Mammary epithelial cell (primary cell): ENCODE measurements around the gene IGDCC3.

Source experiments
- EZH2 ChIP-seq: IDR thresholded peaks from 2 replicates; pipeline ENCODE4 v1.6.1; 2012; ENCODE audit warnings: low read length, inconsistent platforms, borderline replicate concordance
- TF ChIP-seq, protein P1 (sequence below), 2 donors: IDR thresholded peaks in 1 of 2; conservative IDR thresholded peaks in 1 of 2; 2 replicates each; pipeline ENCODE4 v1.5.1; 2011 to 2012; ENCODE audit warnings: inconsistent platforms in 2 of 2, low read length in 2 of 2, mild to moderate bottlenecking in 2 of 2, control low read depth in 1 of 2, low read depth in 1 of 2; ENCODE audit not compliant: insufficient read depth in 1 of 2; ENCODE audit errors: extremely low read depth in 1 of 2

DNA sequence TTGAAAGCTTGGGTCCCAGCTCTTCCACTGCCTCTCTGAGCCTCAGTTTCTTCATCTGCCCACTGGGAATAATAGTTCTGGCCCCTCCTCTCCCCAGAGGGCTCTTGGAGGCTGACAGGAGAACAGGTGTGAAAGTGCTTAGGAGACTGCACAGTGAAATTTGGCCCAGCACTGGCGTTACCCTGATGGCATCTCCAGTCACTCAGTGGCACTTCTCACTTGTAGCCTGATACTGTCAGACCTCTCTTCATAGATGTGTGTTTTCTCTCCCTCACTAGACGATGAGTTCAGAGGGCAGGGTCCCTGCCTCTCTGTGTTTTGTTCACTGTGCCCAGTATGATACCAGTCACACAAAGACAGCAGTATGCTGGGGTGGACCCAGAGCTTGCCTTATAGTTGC, 22.2 kb upstream of the IGDCC3 start:
- TF ChIP-seq, protein P1, sequence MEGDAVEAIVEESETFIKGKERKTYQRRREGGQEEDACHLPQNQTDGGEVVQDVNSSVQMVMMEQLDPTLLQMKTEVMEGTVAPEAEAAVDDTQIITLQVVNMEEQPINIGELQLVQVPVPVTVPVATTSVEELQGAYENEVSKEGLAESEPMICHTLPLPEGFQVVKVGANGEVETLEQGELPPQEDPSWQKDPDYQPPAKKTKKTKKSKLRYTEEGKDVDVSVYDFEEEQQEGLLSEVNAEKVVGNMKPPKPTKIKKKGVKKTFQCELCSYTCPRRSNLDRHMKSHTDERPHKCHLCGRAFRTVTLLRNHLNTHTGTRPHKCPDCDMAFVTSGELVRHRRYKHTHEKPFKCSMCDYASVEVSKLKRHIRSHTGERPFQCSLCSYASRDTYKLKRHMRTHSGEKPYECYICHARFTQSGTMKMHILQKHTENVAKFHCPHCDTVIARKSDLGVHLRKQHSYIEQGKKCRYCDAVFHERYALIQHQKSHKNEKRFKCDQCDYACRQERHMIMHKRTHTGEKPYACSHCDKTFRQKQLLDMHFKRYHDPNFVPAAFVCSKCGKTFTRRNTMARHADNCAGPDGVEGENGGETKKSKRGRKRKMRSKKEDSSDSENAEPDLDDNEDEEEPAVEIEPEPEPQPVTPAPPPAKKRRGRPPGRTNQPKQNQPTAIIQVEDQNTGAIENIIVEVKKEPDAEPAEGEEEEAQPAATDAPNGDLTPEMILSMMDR (conservative IDR thresholded peaks at IDR 0.05 in 1 of 2, IDR thresholded peaks at IDR 0.05 in 1 of 2; ENCODE audit: extremely low read depth in 1 of 2, insufficient read depth in 1 of 2, low read depth in 1 of 2, low read length in 2 of 2), result no peak
- TF ChIP-seq EZH2, result no peak
